GM18909 (cell line): Measurements from ENCODE around the gene EEF1AKMT1.

Experiments
- ATAC-seq: cut with Tn5 transposase; IDR thresholded peaks from one replicate; pipeline ENCODE4 v1.9.1; 2021; ENCODE audit warnings: mild to moderate bottlenecking; ENCODE audit not compliant: unreplicated experiment, poor library complexity

The EEF1AKMT1 gene, protein sequence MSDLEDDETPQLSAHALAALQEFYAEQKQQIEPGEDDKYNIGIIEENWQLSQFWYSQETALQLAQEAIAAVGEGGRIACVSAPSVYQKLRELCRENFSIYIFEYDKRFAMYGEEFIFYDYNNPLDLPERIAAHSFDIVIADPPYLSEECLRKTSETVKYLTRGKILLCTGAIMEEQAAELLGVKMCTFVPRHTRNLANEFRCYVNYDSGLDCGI

GRCh38 chr13:20773194-20774080, at the start of gene EEF1AKMT1:
TSS of gene EEF1AKMT1 (minus strand) at chr13:20773961. CDS start at chr13:20757598, 16,363 bp downstream.
- ATAC-seq = peak; percentile 93

GRCh38 chr13:20823071-20823470, 49.3 kb upstream of the EEF1AKMT1 start:
- no peak for ATAC-seq

- ATAC-seq = no peak
Measured at GRCh38 chr13:20822406-20822805, 48.6 kb upstream of the EEF1AKMT1 start.

DNA sequence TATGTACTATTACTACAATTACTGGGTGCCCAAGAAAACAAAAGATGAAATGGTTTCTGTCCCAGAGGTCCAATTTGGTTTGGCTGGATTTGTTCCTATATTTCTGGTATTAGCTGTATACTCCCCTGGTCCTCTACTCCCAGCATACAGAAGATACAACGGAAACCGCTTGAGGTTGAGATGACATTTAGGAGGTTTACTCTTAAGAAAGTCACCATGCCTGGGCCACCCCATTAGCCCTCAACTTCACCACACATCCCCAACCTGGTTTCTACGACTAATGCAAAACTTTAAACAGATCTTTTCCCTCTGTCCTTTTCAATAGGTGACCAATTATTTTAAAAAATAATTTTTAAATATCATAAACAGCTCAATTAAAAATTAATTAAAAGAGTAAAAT, 46.0 kb upstream of the EEF1AKMT1 start:
- no peak for ATAC-seq

DNA sequence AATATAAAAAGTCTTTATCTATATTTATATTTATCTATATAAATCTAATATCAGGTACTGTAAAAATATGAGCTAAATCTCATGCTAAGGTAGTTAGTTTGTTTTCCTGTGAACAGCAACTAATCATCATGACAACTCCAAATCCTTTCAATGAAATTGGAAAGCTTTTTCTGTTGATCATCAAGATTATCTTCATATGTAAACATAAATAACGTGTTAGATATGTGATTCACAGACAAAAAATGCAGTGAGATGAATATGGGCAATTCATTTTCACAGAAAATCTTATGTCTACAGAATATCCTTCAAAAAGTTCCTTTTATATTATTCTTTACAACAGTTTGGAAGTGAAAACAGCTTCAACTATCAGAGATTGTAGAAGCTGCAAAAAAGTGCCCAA, 41.7 kb upstream of the EEF1AKMT1 start:
- ATAC-seq = no peak

DNA sequence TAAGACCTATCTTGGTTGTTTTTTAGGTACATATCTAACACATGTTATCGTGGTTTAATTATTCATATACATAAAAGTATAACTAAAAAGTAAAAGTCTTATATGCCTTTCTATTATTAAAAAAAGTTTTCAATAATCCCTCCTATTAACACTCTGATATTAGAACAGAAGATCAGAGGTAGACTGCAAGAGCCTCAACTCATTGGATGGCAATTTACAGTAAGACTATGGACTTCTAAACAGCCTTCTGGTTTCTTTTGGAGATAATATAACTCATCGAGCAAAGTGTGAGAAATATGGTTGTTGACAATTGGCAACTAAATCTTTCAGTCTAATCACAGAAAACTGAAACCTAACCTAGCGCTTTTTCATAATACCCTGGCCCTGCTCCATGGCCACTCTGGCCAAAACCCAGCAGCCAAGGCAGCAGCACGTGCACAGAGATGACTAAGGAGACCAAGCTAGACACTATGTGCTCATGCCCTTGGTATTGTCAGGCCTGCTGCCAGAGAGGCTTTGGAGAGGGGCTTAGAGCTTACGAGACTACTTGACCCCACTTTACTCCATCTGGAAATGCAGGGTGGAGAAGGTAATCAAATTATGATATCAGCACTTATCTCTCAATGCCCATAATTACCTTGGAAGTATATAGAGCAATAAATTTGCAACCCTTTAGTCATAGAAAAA, 40.6 kb upstream of the EEF1AKMT1 start:
- ATAC-seq = no peak

DNA sequence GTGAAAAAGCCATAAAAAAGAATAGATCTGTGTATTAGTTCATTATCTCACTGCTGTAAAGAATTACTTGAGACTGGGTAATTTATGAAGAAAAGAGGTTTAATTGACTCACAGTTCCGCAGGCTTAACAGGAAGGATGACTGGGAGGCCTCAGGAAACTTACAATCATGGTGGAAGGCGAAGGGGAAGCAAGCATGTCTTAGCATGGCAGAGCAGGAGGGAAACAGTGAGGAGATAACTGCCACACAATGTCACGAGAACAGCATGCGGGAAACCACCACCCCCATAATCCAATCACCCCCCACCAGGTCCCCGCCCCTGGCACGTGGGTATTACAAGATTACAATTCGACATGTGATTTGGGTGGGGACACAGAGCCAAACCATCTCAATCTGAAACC, 39.1 kb upstream of the EEF1AKMT1 start:
- no peak for ATAC-seq

DNA sequence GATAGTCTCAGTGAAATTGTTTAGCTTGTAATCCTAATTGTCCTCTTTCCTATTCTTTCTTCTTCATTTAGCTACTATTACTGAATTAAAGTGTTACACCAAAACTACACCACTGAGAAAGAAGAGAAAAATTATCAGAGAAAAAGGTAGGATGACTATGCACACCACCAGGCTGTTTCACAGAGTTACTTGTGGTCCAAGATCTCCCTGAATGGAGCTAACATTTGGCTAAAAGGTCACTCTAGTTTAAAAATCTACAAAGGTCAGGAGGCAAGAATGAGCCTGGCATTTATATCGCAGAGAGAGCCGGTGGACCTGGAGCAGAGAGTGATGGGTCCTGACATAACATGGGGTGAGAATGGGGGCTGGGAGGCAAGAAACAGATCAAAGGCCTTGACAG, 37.0 kb upstream of the EEF1AKMT1 start:
- ATAC-seq = no peak

DNA sequence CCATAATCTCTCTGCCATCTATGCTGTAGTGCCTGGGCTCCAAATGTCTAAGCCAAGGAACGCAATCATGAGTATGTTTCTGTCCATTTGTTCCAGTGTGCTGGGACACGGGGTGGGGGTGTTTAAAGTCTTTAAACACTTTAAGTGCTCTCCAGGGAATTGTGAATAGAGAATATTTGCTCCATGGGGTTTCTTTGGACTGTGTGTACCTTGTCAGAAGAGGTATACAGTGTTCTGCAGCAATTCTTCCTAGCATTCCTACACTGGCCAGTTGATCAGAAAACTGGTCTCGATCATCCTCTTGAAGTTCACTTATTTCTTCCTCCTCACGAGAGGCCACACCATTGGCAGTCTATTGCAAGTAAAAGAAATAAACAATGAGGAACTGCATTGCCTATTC, 35.1 kb upstream of the EEF1AKMT1 start:
- ATAC-seq = no peak

DNA sequence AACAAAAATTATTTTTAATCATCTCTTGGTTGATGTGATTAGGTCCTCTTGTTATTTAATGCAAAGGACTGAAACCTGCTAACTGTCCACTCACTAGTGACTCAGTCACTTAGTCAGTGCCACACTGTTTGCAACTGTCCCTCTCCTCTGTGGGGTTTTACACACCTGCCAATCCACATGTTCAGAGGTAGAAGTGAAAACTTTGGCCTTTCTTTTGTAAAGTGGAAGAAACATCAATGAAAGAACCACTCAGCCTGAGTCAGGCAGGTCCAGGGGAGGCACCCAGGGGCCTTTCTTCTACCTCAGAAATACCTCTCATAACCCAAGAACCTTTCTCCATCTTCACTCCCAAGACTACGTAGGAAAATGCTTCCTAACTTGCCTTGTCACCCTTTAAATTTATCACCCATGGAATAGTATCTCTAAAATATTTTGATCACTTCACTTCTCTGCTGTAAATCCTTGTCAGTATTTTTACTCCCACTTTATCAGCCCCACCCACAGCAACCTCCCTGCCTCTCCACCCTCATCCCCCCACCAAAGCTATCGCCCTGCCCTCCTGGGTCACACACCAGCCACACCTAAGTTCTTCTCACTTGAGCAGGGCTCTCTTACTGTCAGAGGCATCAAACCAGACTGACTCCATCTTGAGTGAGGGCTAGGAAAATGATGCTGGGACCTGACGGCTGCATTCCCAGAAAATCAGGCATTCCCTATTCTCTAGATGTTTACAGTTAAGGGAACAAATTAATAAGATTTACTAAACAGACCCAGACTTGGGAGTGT, 29.6 kb upstream of the EEF1AKMT1 start:
- no peak for ATAC-seq

DNA sequence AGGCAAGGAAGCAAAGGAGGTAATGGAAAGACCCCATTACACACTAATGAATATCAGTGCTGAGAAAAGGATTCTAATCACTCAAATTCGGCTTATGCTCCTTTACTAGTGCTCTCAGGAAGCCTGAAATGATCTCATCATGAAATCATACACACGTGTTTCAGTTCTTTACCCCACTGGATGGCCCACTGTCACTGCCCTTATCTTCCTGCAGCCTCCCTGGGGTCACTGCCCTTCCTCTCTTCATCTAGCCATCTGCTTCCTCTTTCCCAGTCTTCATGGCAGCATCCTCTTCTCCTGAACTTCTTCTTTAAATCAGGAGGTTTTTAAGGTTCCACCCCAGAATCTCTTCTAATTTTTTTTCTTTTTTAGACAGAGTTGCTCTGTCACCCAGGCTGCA, 27.9 kb upstream of the EEF1AKMT1 start:
- no peak for ATAC-seq

DNA sequence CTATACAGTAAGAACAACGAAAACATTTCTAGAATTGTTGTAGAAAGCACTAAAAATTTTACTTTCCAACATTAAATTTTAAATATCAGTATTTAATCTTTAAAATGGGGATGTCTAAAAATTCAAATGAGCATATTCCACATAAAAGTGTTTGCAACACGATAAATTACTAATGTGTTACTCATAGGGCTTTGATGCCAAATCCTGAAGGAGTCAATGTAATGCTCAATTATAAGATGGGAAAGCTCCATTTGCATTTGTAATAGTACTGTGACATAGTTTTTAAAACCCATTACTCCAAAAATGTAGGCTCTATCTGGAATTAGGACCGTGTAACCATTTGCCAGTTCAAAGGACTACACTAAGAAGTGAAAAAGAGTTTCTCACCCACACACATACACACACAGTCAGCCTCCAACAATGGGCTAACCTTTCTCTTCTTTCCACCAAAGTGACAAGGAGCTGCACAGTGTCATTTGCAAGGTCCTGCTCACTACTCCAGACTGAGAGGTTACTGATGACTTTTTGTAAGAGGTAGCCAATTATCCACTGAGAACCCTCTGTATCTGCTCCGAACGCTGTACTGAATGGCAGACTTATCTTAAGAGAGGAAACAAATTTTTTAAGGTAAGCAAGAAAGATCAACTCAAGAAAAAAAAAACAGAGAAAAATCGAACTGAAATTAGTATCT, 26.1 kb upstream of the EEF1AKMT1 start:
- no peak for ATAC-seq

- no peak for ATAC-seq
Measured at GRCh38 chr13:20798027-20798426, 24.3 kb upstream of the EEF1AKMT1 start.

DNA sequence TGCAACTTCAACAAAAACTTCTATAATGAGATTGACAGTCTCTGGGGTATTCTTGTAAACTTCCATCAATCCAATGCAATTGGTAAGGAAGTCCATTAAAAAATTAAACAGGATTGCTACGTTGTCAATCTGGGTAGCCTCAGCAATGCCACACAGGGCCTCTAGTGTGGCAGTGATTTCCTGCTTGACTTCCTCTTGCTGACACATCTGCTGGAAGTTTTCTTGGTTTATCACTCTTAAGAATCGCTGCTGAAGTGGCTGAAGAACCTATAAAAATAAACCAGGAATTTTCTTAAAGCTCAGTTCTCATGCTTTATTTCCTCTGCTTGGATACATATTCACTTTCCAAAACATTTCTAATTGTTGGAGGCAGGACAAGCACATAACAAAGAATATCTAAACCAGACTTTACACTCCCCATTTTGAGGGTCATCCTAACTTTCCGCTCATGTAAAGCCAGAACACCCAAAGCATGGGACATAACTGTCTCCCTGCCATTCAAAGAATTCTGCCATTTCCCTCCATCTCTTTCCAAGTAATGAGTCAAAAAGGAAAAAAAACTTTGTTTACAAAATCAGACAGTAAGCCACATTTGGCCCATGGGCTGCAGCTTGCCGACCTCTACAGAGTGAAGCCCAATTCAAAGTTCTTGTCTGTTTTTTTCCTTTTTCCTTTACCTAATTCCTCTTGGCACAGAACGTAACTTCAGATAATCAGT, 23.2 kb upstream of the EEF1AKMT1 start:
- no peak for ATAC-seq

DNA sequence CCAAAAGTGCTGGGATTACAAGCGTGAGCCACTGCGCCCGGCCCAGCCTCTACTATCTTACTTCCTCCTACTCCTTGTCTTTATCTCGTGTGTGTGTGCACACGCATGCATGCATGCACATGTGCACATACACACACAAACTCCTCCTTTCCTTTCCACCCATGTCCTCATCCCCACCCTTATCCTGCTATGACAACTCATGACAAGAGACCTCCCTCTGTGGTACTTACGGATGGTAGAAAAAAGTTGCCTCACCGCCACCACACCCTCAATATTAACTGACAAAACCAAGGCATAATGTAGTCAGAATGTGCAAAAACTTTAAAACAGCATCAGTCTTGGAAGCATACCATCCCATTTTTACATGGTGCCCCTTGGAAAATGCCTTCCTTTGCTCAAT, 15.9 kb upstream of the EEF1AKMT1 start:
- ATAC-seq = no peak

DNA sequence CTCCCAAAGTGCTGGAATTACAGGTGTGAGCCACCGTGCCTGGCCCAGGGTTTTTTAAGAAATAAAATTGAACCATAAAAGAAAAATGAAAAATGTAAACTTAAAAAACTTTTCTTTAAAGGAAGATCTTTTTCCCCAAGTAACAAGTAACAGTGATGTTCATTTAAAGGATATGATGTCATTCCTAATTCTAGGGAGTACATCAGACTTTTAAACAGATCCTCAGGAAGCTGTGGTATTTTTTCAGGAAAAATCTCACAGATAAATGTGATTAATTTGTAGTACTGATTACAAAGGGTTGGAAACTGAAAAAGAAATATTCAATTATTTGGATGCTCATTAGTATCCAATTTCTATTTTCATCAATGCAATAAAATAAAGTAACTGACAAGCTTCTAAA, 14.6 kb upstream of the EEF1AKMT1 start:
- ATAC-seq = no peak

GRCh38 chr13:20787180-20787579, 13.4 kb upstream of the EEF1AKMT1 start:
- ATAC-seq = no peak

DNA sequence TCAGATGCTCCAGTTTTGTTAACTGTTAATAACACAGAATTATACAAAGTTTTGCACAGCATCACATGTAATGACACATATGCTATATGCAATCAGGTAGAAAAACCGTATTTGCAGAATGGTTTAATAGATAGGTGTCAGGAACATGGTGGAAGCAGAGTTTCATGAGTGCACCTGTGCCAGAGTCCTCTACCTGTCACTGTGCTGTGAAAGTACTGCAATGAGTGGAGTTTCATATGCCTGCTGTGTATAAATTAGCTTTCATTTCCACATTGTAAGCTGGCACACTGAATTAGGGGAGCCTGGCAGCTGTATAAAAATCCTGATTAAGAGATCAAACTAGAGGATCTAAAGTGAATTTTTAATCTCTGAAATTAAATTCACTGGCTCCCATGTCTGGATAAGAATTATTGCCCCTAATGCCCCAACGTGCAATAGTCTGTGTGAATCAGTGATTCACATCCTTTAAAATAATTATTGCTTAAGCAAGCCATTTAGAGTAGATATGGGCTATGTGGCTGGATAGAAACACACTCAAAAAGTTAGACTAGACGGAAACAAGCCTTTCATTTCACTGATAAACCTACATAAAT, 8.5 kb upstream of the EEF1AKMT1 start:
- ATAC-seq = peak; percentile 83

- no peak for ATAC-seq
Measured at GRCh38 chr13:20780317-20780716, 6.6 kb upstream of the EEF1AKMT1 start.
